HEK293 (cell line): ENCODE data around the gene UBE3A.

Experiments used
- CTCF ChIA-PET: fragments of 350-600 bp; formaldehyde crosslinking; extraction: SDS; loops from one replicate; lab custom pipeline; 2021; ENCODE audit warnings: antibody characterized with exemption; lab: Yijun Ruan, JAX
- POLR2A ChIA-PET: fragments of 300-600 bp; formaldehyde crosslinking; extraction: SDS; loops from one replicate; lab custom pipeline; 2020; ENCODE audit warnings: antibody characterized with exemption, inconsistent platforms; lab: Yijun Ruan, JAX
- H3K27ac ChIP-seq: fragments of 200-500 bp; sonication (Bioruptor generic); 2 replicates; pipeline ENCODE4 v1.5.1; 2014; ENCODE audit warnings: low read depth, low read length, control low read depth, inconsistent platforms; ENCODE audit errors: extremely low read depth
- H3K36me3 ChIP-seq, 2 experiments: fragments of 200-500 bp in 1 of 2; sonication (Bioruptor generic) in 1 of 2; 1 replicate in 1 of 2; 2 replicates in 1 of 2; pipeline ENCODE4 v1.5.1; 2014 to 2017; ENCODE audit warnings: inconsistent platforms in 2 of 2, low read length in 2 of 2; ENCODE audit not compliant: control insufficient read depth in 2 of 2, insufficient read depth in 1 of 2
- H3K4me1 ChIP-seq: fragments of 200-500 bp; sonication (Bioruptor generic); 2 replicates; pipeline ENCODE4 v1.5.1; 2014; ENCODE audit warnings: mild to moderate bottlenecking, low read length, inconsistent platforms; ENCODE audit not compliant: control insufficient read depth, insufficient read depth
- H3K4me3 ChIP-seq: 2 replicates; pipeline ENCODE4 v1.5.1; 2011; ENCODE audit warnings: low read depth, mild to moderate bottlenecking, control low read depth, low read length, moderate library complexity
- H3K9me3 ChIP-seq: fragments of 200-500 bp; sonication (Bioruptor generic); 2 replicates; pipeline ENCODE4 v1.5.1; 2014; ENCODE audit warnings: low read depth, low read length, inconsistent platforms; ENCODE audit not compliant: control insufficient read depth, insufficient read depth
- FEZF1 ChIP-seq: fragments of 450-650 bp; formaldehyde crosslinking; IDR thresholded peaks from 2 replicates; pipeline ENCODE4 v1.5.1; 2016; ENCODE audit warnings: missing biosample characterization, missing genetic modification characterization
- OSR2 ChIP-seq: fragments of 450-650 bp; formaldehyde crosslinking; IDR thresholded peaks from 2 replicates; pipeline ENCODE4 v1.5.1; 2016; ENCODE audit warnings: missing biosample characterization, missing genetic modification characterization
- REPIN1 ChIP-seq: fragments of 450-650 bp; formaldehyde crosslinking; IDR thresholded peaks from 2 replicates; pipeline ENCODE4 v1.5.1; 2017; ENCODE audit warnings: missing biosample characterization, missing genetic modification characterization, low read depth
- SETDB1 ChIP-seq: IDR thresholded peaks from one replicate; pipeline ENCODE4 v1.6.1; 2017; ENCODE audit warnings: mild to moderate bottlenecking, low read length, moderate library complexity, mixed read lengths; ENCODE audit not compliant: insufficient read length
- ZFP3 ChIP-seq: fragments of 450-650 bp; formaldehyde crosslinking; IDR thresholded peaks from 2 replicates; pipeline ENCODE4 v1.5.1; 2016; ENCODE audit warnings: low read depth, missing biosample characterization, missing genetic modification characterization
- ZNF112 ChIP-seq: fragments of 450-650 bp; formaldehyde crosslinking; IDR thresholded peaks from 2 replicates; pipeline ENCODE4 v1.5.0; 2017; ENCODE audit warnings: missing biosample characterization, missing genetic modification characterization
- ZNF211 ChIP-seq: fragments of 450-650 bp; formaldehyde crosslinking; IDR thresholded peaks from 2 replicates; pipeline ENCODE4 v1.5.1; 2016; ENCODE audit warnings: low read depth, missing biosample characterization, missing genetic modification characterization
- ZNF571 ChIP-seq: fragments of 450-650 bp; formaldehyde crosslinking; IDR thresholded peaks from 2 replicates; pipeline ENCODE4 v1.5.0; 2017; ENCODE audit warnings: missing biosample characterization, missing genetic modification characterization
- ZNF623 ChIP-seq: fragments of 450-650 bp; formaldehyde crosslinking; IDR thresholded peaks from 2 replicates; pipeline ENCODE4 v1.5.1; 2016; ENCODE audit warnings: missing biosample characterization, missing genetic modification characterization
- ZNF658 ChIP-seq: fragments of 450-650 bp; formaldehyde crosslinking; IDR thresholded peaks from 2 replicates; pipeline ENCODE4; 2016; ENCODE audit warnings: missing biosample characterization, missing genetic modification characterization
- ZNF747 ChIP-seq: fragments of 450-650 bp; formaldehyde crosslinking; IDR thresholded peaks from 2 replicates; pipeline ENCODE4 v1.5.1; 2016; ENCODE audit warnings: missing biosample characterization, missing genetic modification characterization
- TF ChIP-seq, protein P1 (sequence below): fragments of 450-650 bp; formaldehyde crosslinking; conservative IDR thresholded peaks from 2 replicates; pipeline ENCODE4 v1.5.1; 2016; ENCODE audit warnings: low read depth, missing biosample characterization, missing genetic modification characterization
- TF ChIP-seq, protein P2 (sequence below): fragments of 450-650 bp; formaldehyde crosslinking; IDR thresholded peaks from 2 replicates; pipeline ENCODE4 v1.5.1; 2016; ENCODE audit warnings: missing biosample characterization, missing genetic modification characterization
- TF ChIP-seq, protein P3 (sequence below): fragments of 450-650 bp; formaldehyde crosslinking; IDR thresholded peaks from 2 replicates; pipeline ENCODE4 v1.5.1; 2016; ENCODE audit warnings: missing biosample characterization, missing genetic modification characterization

Gene UBE3A

DNA sequence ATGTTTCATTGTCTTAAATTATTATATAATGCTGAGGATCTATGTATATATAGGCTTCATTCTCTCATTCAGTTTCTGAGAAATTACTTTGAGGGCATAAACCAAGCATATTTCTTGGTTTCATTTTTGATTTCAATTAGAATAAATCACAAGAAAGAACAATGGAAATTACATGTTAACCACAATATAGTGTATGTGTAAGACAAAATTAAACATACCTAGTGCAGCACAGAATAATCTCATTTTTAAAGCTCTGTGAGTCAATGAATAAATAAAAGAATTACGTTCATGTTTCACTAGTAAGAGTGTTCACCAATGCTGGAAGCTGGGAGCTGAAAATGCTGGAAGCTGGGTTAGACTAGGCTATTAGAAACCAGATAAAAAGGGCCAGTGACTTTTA is 72.8 kb downstream of the UBE3A start:
- no peak for TF ChIP-seq ZNF623 (tag by site-specific recombination)
- no peak overlapping the region for H3K4me3 ChIP-seq
- ChIA-PET POLR2A (no interaction called here), CTCF (no interaction called here)
- no peaks in the 10 kb centered on the region for H3K4me1 ChIP-seq
- H3K9me3 ChIP-seq: no peaks in the 10 kb centered on the region
- H3K36me3 ChIP-seq: peaks cover 0 to 12% of the 10 kb centered on the region in 2 experiments; a peak in 1 of 3 replicates
- no peak overlapping the region for H3K27ac ChIP-seq

DNA sequence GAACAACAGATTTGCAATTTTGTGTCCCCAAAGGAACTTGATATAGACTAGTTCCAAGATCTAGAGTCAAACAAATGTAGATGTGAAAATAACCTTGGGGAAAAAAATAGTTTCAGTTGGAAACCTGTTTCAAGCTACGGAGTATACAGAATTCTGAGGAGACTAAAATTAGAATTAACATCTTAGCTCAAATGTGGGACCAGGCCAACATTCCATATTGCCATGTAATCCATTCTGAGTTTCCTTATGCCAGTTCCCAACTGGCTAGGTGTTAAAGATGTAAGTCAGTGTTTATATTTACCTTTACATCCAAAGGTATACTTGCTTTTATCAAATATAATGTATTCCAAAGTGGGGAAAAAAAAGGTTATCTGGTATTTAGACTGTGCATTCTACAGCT is 76.3 kb downstream of the UBE3A start:
- Histone ChIP-seq H3K36me3 (peaks cover 5 to 14% of the 10 kb centered on the region in 2 experiments; a peak in 2 of 3 replicates), H3K9me3 (no peaks in the 10 kb centered on the region), H3K4me1 (no peaks in the 10 kb centered on the region), H3K27ac (no peak overlapping the region), H3K4me3 (no peak overlapping the region)
- ChIA-PET CTCF (no interaction called here), POLR2A (no interaction called here)
- no peak for TF ChIP-seq ZNF747 (tag by site-specific recombination)

DNA sequence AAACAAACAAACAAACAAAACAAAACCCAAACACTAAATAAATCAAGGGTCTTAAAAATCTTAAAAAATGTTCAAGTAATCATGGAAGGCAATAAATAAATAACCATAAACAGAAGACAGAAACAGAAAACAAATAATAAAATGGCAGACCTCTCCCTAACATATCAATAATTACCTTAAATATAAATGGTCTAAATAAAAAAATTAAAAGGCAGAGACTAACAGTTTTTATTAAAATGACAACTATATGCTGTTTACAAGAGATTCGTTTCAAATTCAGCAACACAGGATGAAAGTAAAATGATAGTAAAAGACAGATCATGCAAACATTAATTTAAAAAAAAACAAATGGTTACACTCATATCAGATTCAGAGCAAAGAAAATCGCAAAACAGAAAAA is 91.1 kb downstream of the UBE3A start:
- no peak overlapping the region for H3K4me3 ChIP-seq
- H3K9me3 ChIP-seq: no peaks in the 10 kb centered on the region
- H3K36me3 ChIP-seq: peaks cover 0 to 12% of the 10 kb centered on the region in 2 experiments; a peak in 2 of 3 replicates
- TF ChIP-seq SETDB1: peak; percentile 19
- TF ChIP-seq, protein P1, sequence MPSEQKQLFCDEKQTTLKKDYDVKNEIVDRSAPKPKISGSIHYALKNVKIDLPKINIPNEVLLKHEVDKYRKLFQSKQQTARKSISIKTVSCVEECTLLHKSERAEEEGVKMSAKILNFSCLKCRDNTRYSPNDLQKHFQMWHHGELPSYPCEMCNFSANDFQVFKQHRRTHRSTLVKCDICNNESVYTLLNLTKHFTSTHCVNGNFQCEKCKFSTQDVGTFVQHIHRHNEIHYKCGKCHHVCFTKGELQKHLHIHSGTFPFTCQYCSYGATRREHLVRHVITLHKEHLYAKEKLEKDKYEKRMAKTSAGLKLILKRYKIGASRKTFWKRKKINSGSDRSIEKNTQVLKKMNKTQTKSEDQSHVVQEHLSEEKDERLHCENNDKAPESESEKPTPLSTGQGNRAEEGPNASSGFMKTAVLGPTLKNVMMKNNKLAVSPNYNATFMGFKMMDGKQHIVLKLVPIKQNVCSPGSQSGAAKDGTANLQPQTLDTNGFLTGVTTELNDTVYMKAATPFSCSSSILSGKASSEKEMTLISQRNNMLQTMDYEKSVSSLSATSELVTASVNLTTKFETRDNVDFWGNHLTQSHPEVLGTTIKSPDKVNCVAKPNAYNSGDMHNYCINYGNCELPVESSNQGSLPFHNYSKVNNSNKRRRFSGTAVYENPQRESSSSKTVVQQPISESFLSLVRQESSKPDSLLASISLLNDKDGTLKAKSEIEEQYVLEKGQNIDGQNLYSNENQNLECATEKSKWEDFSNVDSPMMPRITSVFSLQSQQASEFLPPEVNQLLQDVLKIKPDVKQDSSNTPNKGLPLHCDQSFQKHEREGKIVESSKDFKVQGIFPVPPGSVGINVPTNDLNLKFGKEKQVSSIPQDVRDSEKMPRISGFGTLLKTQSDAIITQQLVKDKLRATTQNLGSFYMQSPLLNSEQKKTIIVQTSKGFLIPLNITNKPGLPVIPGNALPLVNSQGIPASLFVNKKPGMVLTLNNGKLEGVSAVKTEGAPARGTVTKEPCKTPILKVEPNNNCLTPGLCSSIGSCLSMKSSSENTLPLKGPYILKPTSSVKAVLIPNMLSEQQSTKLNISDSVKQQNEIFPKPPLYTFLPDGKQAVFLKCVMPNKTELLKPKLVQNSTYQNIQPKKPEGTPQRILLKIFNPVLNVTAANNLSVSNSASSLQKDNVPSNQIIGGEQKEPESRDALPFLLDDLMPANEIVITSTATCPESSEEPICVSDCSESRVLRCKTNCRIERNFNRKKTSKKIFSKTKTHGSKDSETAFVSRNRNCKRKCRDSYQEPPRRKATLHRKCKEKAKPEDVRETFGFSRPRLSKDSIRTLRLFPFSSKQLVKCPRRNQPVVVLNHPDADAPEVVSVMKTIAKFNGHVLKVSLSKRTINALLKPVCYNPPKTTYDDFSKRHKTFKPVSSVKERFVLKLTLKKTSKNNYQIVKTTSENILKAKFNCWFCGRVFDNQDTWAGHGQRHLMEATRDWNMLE: no peak
- H3K27ac ChIP-seq: no peak overlapping the region
- H3K4me1 ChIP-seq: no peaks in the 10 kb centered on the region
- ChIA-PET CTCF (no interaction called here), POLR2A (no interaction called here)

DNA sequence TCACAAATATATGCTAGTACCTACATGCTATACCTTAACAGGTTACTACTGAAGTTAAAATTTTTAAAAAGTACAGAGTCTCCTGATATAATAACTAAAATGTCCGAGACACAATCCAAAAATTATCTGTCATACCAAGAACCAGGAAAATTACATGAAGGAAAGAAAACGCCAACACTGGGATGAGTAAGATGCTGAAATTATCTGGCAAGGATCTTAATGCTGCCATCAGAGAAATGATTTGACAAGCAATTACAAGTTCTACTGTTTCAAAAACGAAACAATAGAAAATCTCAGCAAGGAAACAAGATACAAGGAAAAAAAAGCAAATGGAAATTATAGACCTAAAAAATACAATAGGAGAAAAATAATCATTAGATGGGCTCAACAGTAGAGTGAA is 92.5 kb downstream of the UBE3A start:
- POLR2A ChIA-PET: no interaction called here
- Histone ChIP-seq H3K36me3 (peaks cover 0 to 11% of the 10 kb centered on the region in 2 experiments; a peak in 2 of 3 replicates), H3K4me3 (no peak overlapping the region)
- CTCF ChIA-PET: no interaction called here
- TF ChIP-seq, protein P2, sequence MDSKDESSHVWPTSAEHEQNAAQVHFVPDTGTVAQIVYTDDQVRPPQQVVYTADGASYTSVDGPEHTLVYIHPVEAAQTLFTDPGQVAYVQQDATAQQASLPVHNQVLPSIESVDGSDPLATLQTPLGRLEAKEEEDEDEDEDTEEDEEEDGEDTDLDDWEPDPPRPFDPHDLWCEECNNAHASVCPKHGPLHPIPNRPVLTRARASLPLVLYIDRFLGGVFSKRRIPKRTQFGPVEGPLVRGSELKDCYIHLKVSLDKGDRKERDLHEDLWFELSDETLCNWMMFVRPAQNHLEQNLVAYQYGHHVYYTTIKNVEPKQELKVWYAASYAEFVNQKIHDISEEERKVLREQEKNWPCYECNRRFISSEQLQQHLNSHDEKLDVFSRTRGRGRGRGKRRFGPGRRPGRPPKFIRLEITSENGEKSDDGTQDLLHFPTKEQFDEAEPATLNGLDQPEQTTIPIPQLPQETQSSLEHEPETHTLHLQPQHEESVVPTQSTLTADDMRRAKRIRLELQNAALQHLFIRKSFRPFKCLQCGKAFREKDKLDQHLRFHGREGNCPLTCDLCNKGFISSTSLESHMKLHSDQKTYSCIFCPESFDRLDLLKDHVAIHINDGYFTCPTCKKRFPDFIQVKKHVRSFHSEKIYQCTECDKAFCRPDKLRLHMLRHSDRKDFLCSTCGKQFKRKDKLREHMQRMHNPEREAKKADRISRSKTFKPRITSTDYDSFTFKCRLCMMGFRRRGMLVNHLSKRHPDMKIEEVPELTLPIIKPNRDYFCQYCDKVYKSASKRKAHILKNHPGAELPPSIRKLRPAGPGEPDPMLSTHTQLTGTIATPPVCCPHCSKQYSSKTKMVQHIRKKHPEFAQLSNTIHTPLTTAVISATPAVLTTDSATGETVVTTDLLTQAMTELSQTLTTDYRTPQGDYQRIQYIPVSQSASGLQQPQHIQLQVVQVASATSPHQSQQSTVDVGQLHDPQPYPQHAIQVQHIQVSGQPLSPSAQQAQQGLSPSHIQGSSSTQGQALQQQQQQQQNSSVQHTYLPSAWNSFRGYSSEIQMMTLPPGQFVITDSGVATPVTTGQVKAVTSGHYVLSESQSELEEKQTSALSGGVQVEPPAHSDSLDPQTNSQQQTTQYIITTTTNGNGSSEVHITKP (tag by site-specific recombination): no peak
- TF ChIP-seq, protein P3, sequence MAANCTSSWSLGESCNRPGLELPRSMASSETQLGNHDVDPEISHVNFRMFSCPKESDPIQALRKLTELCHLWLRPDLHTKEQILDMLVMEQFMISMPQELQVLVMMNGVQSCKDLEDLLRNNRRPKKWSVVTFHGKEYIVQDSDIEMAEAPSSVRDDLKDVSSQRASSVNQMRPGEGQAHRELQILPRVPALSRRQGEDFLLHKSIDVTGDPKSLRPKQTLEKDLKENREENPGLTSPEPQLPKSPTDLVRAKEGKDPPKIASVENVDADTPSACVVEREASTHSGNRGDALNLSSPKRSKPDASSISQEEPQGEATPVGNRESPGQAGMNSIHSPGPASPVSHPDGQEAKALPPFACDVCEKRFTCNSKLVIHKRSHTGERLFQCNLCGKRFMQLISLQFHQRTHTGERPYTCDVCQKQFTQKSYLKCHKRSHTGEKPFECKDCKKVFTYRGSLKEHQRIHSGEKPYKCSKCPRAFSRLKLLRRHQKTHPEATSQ (tag by site-specific recombination): no peak
- TF ChIP-seq FEZF1 (tag by site-specific recombination) (no peak), ZNF112 (no peak), OSR2 (tag by site-specific recombination) (no peak), REPIN1 (tag by site-specific recombination) (no peak), ZNF623 (tag by site-specific recombination) (no peak), ZNF658 (tag by site-specific recombination) (no peak), ZNF211 (no peak), ZNF571 (tag by site-specific recombination) (no peak), ZFP3 (tag by site-specific recombination) (no peak)
- TF ChIP-seq, all 188 proteins: peak for 0
- H3K27ac ChIP-seq: no peak overlapping the region
- H3K4me1 ChIP-seq: no peaks in the 10 kb centered on the region
- H3K9me3 ChIP-seq: no peaks in the 10 kb centered on the region
